ENCODE data around the gene TADA2B. TPM values are rescaled to one million over a fixed set of nuclear protein-coding genes. Genes with fewer than 3 reads are reported as not detected.

Gene TADA2B
- total RNA-seq, 1 experiment from 2014 or later: 14.3 TPM

DNA sequence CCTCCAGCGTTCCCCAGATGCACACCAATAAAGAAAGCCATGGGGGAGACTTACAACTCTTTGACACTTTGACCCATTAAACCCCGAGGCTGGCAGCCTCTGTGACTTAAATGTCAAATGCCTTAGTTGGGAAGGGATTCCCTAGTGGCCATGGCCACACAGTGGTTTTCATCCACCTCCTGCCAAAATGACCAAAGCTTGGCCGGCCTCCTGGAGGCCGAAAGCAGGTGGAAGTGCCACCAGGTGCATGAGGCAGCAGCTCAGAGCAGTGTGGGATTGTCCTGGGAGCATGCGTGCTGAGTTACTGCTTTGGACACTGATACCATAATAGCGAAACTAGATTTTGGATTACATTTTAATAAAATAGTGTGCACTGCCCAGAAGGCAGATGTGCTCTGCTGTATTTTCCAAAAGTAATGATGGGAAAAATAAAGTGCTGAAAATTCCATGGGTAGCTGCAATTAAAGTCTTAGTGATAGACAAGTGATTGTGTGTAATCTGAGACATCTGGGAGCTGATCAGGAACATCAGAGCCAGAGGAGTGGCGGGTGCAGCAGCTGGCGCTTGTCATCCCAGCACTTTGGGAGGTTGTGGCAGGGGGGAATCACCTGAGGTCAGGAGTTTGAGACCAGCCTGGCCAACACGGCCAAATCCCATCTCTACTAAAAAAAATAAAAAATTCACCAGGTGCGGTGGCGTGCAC, 39.8 kb upstream of the TADA2B start:
- ChIA-PET CTCF (no interaction called here), POLR2A (no interaction called here)
- Mint-ChIP-seq H3K27me3 (ENCODE audit: low read depth) (peaks cover 2% of the 10 kb centered on the region; the same call in 1 of the 2 replicates), H3K4me1 (peaks cover 22% of the 10 kb centered on the region), H3K9me3 (no peaks in the 10 kb centered on the region), H3K36me3 (peaks cover 69% of the 10 kb centered on the region), H3K27ac (no peak overlapping the region), H3K4me3 (no peak overlapping the region)
- no peak for TF ChIP-seq ETV6 (CRISPR knock-in tag; IDR thresholded peaks at IDR 0.05)
- no peak for DNase-seq (ENCODE audit: low spot score)
- ATAC-seq: no peak

DNA sequence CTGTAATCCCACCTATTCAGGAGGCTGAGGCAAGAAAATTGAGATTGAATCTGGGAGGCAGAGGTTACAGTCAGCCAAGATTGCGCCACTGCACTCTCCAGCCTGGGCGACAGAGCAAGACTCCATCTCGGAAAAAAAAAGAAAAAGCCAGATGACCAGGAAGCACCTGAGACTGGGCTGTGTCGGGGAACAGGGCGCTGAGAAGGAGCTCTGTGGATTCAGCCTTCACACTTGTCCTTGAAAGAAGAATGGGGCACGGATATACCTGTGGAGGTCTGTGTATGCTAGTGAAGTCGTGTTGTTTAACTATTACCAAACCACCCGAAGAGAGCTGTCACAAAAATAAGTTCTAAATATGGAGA, 39.3 kb upstream of the TADA2B start:
- Mint-ChIP-seq H3K4me3 (no peak overlapping the region), H3K27me3 (ENCODE audit: low read depth) (peaks cover 2% of the 10 kb centered on the region; the same call in 1 of the 2 replicates), H3K36me3 (peaks cover 71% of the 10 kb centered on the region), H3K27ac (no peak overlapping the region), H3K9me3 (no peaks in the 10 kb centered on the region), H3K4me1 (peaks cover 25% of the 10 kb centered on the region)
- no peak for ATAC-seq
- ChIA-PET CTCF (no interaction called here), POLR2A (no interaction called here)
- TF ChIP-seq ZNF317 (CRISPR knock-in tag; IDR thresholded peaks at IDR 0.05; ENCODE audit: borderline replicate concordance, low read depth): no peak
- no peak for TF ChIP-seq TEAD1 (CRISPR knock-in tag; IDR thresholded peaks at IDR 0.05)
- TF ChIP-seq, protein P1, sequence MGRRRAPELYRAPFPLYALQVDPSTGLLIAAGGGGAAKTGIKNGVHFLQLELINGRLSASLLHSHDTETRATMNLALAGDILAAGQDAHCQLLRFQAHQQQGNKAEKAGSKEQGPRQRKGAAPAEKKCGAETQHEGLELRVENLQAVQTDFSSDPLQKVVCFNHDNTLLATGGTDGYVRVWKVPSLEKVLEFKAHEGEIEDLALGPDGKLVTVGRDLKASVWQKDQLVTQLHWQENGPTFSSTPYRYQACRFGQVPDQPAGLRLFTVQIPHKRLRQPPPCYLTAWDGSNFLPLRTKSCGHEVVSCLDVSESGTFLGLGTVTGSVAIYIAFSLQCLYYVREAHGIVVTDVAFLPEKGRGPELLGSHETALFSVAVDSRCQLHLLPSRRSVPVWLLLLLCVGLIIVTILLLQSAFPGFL (CRISPR knock-in tag; IDR thresholded peaks at IDR 0.05; ENCODE audit: borderline replicate concordance): no peak
- TF ChIP-seq HMGA2 (CRISPR knock-in tag; IDR thresholded peaks at IDR 0.05): no peak
- TF ChIP-seq TCF7 (CRISPR knock-in tag; IDR thresholded peaks at IDR 0.05; ENCODE audit: low read depth): no peak
- TF ChIP-seq RELA (CRISPR knock-in tag; IDR thresholded peaks at IDR 0.05; ENCODE audit: borderline replicate concordance): no peak
- no peak for DNase-seq (ENCODE audit: low spot score)

DNA sequence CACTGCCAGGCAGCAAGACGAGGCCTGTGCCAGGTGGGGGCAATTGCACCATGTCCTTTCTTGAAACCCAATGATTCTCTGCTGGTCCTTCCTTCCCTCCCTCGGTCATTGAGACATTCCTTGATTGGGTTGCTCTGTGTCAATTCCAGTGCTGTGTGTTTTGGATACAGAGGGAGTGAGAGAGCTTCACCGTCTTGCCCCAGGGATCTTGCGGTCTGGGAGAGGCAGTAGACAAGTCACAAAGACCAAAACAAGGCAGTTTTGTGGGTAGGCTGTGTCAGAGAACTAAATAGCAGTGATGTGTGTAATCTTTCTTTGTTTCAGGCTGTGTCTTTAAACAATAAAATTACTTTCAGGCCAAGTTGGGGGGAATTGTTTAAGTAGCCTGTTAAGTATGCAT, 38.8 kb upstream of the TADA2B start:
- no peak for ATAC-seq
- no peak overlapping the region for H3K4me3 Mint-ChIP-seq
- TF ChIP-seq ZNF416 (CRISPR knock-in tag; IDR thresholded peaks at IDR 0.05) (no peak), NFYB (CRISPR knock-in tag; conservative IDR thresholded peaks at IDR 0.05; ENCODE audit: low read depth) (no peak), E2F5 (CRISPR knock-in tag; IDR thresholded peaks at IDR 0.05) (no peak), TP53 (CRISPR knock-in tag; IDR thresholded peaks at IDR 0.05) (no peak), CDX4 (CRISPR knock-in tag; IDR thresholded peaks at IDR 0.05; ENCODE audit: borderline replicate concordance) (no peak), CREM (CRISPR knock-in tag; IDR thresholded peaks at IDR 0.05) (no peak), ATF2 (CRISPR knock-in tag; IDR thresholded peaks at IDR 0.05; ENCODE audit: borderline replicate concordance, low read depth) (no peak)
- TF ChIP-seq, protein P2, sequence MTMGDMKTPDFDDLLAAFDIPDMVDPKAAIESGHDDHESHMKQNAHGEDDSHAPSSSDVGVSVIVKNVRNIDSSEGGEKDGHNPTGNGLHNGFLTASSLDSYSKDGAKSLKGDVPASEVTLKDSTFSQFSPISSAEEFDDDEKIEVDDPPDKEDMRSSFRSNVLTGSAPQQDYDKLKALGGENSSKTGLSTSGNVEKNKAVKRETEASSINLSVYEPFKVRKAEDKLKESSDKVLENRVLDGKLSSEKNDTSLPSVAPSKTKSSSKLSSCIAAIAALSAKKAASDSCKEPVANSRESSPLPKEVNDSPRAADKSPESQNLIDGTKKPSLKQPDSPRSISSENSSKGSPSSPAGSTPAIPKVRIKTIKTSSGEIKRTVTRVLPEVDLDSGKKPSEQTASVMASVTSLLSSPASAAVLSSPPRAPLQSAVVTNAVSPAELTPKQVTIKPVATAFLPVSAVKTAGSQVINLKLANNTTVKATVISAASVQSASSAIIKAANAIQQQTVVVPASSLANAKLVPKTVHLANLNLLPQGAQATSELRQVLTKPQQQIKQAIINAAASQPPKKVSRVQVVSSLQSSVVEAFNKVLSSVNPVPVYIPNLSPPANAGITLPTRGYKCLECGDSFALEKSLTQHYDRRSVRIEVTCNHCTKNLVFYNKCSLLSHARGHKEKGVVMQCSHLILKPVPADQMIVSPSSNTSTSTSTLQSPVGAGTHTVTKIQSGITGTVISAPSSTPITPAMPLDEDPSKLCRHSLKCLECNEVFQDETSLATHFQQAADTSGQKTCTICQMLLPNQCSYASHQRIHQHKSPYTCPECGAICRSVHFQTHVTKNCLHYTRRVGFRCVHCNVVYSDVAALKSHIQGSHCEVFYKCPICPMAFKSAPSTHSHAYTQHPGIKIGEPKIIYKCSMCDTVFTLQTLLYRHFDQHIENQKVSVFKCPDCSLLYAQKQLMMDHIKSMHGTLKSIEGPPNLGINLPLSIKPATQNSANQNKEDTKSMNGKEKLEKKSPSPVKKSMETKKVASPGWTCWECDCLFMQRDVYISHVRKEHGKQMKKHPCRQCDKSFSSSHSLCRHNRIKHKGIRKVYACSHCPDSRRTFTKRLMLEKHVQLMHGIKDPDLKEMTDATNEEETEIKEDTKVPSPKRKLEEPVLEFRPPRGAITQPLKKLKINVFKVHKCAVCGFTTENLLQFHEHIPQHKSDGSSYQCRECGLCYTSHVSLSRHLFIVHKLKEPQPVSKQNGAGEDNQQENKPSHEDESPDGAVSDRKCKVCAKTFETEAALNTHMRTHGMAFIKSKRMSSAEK (CRISPR knock-in tag; IDR thresholded peaks at IDR 0.05; ENCODE audit: borderline replicate concordance): no peak
- TF ChIP-seq, protein P3, sequence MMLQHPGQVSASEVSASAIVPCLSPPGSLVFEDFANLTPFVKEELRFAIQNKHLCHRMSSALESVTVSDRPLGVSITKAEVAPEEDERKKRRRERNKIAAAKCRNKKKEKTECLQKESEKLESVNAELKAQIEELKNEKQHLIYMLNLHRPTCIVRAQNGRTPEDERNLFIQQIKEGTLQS (CRISPR knock-in tag; conservative IDR thresholded peaks at IDR 0.05): no peak
- TF ChIP-seq, protein P4, sequence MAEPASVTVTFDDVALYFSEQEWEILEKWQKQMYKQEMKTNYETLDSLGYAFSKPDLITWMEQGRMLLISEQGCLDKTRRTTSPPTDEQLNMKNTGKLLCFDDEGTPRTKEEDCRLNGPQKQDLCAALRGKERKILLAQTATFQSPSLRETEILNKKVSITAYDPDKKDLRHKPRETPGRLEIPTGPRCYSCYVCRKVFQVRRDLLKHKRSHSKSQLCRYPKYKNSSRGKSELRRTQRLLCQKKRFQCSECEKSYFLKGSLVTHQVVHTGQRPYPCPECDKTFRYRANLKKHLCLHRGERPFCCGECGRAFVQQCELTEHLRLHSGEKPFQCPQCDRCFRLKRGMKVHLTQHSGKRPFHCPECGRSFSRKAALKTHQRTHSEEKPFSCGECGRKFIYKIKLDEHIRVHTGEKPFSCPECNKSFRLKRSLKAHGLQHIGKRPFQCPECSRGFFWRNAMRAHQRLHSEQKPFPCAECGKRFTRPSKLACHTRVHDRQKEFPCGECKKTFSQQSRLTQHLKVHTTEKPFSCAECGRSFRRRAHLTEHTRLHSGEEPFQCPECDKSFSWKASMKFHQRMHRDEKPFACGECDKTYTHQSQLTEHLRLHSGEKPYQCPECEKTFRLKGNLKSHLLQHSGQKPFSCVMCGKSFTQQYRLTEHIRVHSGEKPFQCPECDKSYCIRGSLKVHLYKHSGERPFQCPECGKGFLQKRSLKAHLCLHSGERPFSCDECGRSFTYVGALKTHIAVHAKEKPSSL (CRISPR knock-in tag; conservative IDR thresholded peaks at IDR 0.05): no peak
- peaks cover 28% of the 10 kb centered on the region for H3K4me1 Mint-ChIP-seq
- POLR2A ChIA-PET: no interaction called here
- peaks cover 70% of the 10 kb centered on the region for H3K36me3 Mint-ChIP-seq
- H3K27me3 Mint-ChIP-seq (ENCODE audit: low read depth): peaks cover 2% of the 10 kb centered on the region; the same call in 1 of the 2 replicates
- H3K9me3 Mint-ChIP-seq: no peaks in the 10 kb centered on the region
- DNase-seq (ENCODE audit: low spot score): no peak
- H3K27ac Mint-ChIP-seq: no peak overlapping the region
- CTCF ChIA-PET: no interaction called here

All from WTC11 (cell line).